Activated CD4-positive, alpha-beta T cell treated with anti-CD3 and anti-CD28 coated beads, Interleukin-2, amount 10 ng/mL, durations not matched to agents 7 days and 5 days (primary cell): Measurements from ENCODE around the gene C1QTNF9B. TPM values are rescaled to one million over a fixed set of nuclear protein-coding genes. Genes with fewer than 3 reads are reported as not detected.
"Not testable (repeated sequence)": the region's sequence is repeated elsewhere in the genome, so short reads cannot be mapped to it uniquely, and the experiment has no call there.

ENCODE experiments used
- CTCF ChIA-PET: fragments of 350-600 bp; sonication (Branson Sonifier 250); formaldehyde crosslinking; loops from one replicate; lab custom pipeline; 2021; ENCODE audit warnings: antibody characterized with exemption; lab: Charles Lee
- POLR2A ChIA-PET: fragments of 350-600 bp; sonication (Branson Sonifier 250); formaldehyde crosslinking; loops from one replicate; lab custom pipeline; 2021; ENCODE audit warnings: antibody characterized with exemption; lab: Charles Lee
- DNase-seq: peaks from one replicate; pipeline ENCODE4 v3.0.0-alpha.2; 2020
- H3K27ac Mint-ChIP-seq: one replicate; pipeline ENCODE4 v1.8.0; 2021; ENCODE audit warnings: mild to moderate bottlenecking, moderate library complexity, mixed read lengths
- H3K27me3 Mint-ChIP-seq: one replicate; pipeline ENCODE4 v1.8.0; 2021; ENCODE audit warnings: mixed read lengths
- H3K36me3 Mint-ChIP-seq: one replicate; pipeline ENCODE4 v1.8.0; 2021; ENCODE audit warnings: low read depth, mixed read lengths
- H3K4me1 Mint-ChIP-seq: one replicate; pipeline ENCODE4 v1.8.0; 2021; ENCODE audit warnings: mixed read lengths
- H3K4me3 Mint-ChIP-seq: one replicate; pipeline ENCODE4 v1.8.0; 2021; ENCODE audit warnings: mild to moderate bottlenecking, moderate library complexity, mixed read lengths
- H3K9me3 Mint-ChIP-seq: one replicate; pipeline ENCODE4 v1.8.0; 2021; ENCODE audit warnings: mixed read lengths
- total RNA-seq, 2 experiments: library from RNA; stranded (reverse); gene quantifications; one replicate each; pipeline ENCODE4 v1.2.3, GENCODE V29; 2021

C1QTNF9B gene
- total RNA-seq, 2 experiments from 2014 or later: not detected

- Mint-ChIP-seq H3K9me3 (no peaks in the 10 kb centered on the region), H3K27me3 (peaks cover 63% of the 10 kb centered on the region), H3K4me3 (no peak overlapping the region), H3K4me1 (peaks cover 3% of the 10 kb centered on the region), H3K27ac (no peak overlapping the region), H3K36me3 (no peaks in the 10 kb centered on the region)
- POLR2A ChIA-PET: no interaction called here
- CTCF ChIA-PET: interaction anchor here (1.6 kb wide), 1 partner anchor 9 kb away, joined by 4 read pairs; no protein-coding TSS in a partner anchor
- DNase-seq: no peak
Measured at GRCh38 chr13:23915308-23915707, 18.0 kb upstream of the C1QTNF9B start.

DNA sequence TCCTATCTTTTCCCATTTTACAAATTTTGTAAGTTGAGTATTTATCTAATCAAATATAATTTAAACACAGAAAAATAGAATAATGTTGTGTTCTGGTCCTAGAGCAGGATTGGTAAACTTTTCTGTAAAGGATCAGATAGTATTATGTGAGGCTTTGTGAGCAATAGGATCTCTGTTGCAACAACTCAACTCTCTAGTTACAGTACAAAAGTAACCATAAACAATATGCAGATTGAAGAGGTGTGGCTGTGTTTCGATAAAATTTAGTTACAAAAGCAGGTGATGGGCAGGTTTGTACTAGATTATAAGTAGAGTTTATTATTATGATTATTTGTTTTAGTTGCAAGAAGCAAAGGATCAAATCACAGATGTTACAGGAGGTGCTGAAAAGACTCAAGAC is 15.2 kb upstream of the C1QTNF9B start:
- Mint-ChIP-seq H3K4me3 (no peak overlapping the region), H3K27ac (no peak overlapping the region), H3K4me1 (peaks cover 3% of the 10 kb centered on the region), H3K36me3 (no peaks in the 10 kb centered on the region), H3K9me3 (no peaks in the 10 kb centered on the region), H3K27me3 (peaks cover 44% of the 10 kb centered on the region)
- ChIA-PET CTCF (no interaction called here), POLR2A (no interaction called here)
- DNase-seq: no peak

GRCh38 chr13:23909606-23910005 is 12.3 kb upstream of the C1QTNF9B start:
- Mint-ChIP-seq H3K36me3 (no peaks in the 10 kb centered on the region), H3K9me3 (no peaks in the 10 kb centered on the region), H3K27me3 (peaks cover 35% of the 10 kb centered on the region), H3K4me3 (no peak overlapping the region), H3K4me1 (peaks cover 3% of the 10 kb centered on the region), H3K27ac (no peak overlapping the region)
- DNase-seq: no peak
- CTCF ChIA-PET: interaction anchor here (0.8 kb wide), 1 partner anchor 20 kb away, joined by 3 read pairs; the partner anchor contains the start of gene MIPEP
- POLR2A ChIA-PET: no interaction called here

DNA sequence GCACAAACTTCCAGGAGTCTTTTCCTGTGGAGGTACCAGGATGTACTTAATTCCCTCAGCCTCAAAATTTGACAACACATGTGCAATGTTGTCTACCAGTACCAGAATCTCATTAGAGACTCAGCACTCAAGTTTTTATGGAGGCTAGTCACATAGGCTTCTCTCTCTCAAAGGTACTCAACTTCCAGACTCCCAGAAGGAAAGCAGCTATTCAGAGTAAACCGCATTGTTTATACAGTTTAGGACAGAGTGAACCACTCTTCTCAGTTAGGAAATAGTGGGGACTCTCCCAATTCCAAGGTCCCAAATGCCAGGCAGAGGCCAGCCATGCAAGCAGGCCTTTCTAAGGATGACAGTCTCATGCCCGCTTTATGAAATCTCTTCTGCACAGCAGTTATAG is 8.5 kb upstream of the C1QTNF9B start:
- H3K27ac Mint-ChIP-seq: no peak overlapping the region
- no peak overlapping the region for H3K4me3 Mint-ChIP-seq
- peaks cover 48% of the 10 kb centered on the region for H3K27me3 Mint-ChIP-seq
- H3K9me3 Mint-ChIP-seq: no peaks in the 10 kb centered on the region
- DNase-seq: no peak
- CTCF ChIA-PET: interaction anchor here (1.5 kb wide), 1 partner anchor 11 kb away, joined by 4 read pairs; no protein-coding TSS in a partner anchor
- H3K4me1 Mint-ChIP-seq: peaks cover 4% of the 10 kb centered on the region
- POLR2A ChIA-PET: no interaction called here
- no peaks in the 10 kb centered on the region for H3K36me3 Mint-ChIP-seq

DNA sequence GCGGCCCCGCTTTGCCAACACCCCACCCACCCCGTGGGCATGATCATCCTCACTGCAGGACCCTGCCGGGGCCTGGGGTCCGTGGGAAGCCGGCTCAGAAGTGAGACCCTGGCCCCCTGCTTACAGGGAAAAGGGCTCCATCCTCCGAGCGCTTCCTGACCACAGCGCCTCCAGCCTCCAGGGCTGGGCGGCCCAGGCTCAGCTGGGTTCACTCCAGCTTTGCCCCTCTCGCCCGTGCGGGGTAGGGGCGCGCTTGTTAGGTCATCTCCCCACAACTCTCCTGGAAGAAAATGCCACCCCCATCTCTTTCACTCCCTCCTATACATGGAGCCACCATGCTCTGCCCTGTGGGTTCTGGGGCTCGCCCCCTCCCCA is 6.6 kb upstream of the C1QTNF9B start:
- H3K9me3 Mint-ChIP-seq: no peaks in the 10 kb centered on the region
- H3K27me3 Mint-ChIP-seq: peaks cover 45% of the 10 kb centered on the region
- H3K36me3 Mint-ChIP-seq: no peaks in the 10 kb centered on the region
- H3K4me1 Mint-ChIP-seq: peaks cover 15% of the 10 kb centered on the region
- H3K27ac Mint-ChIP-seq: no peak overlapping the region
- ChIA-PET CTCF (no interaction called here), POLR2A (no interaction called here)
- no peak for DNase-seq
- H3K4me3 Mint-ChIP-seq: no peak overlapping the region

DNA sequence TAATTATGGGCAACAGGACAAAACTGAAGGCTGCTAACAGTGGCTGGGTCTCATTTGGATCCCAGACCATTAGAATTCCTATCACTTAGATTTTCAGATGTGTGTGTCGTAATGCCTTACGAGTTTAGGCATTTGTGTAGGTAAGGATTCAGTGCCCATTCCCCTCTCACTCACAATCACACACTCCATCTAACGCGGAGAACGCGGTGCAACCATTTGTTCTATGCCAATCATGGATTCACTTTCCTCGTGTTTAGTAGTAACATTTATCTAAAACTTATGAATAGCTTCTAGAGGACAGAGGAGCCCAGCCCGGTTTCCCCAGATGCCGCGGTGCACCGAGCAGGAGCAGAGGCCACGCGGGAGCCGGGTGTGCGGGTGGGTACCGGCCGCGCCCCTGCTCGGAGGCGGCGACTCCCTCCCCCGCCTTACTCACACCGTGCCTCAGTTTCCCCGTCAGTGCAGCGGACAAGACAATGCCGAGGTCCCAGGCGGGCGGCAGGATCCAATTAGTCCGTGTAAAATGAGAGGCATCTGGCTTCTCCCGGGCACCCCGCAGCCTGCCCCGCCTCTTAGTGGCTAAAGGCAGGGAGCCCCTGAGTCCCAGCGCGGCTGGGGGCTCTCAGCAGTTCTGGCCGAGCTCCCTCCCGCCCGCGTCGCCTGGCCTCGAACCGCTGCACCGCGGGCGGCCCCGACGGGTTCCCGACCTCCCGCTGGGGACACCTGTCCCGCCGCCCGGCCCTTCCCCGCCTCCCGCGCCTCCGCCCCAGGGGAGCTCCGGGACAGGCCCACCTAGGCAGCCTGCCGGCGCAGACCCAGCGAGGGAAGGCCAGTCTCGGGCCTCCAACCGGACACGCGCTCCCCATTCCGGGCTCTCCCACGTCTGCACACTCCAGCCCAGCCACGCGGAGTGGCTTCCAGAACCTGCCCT is 5.9 kb upstream of the C1QTNF9B start:
- no peak for DNase-seq
- Mint-ChIP-seq H3K27me3 (peaks cover 45% of the 10 kb centered on the region), H3K4me3 (no peak overlapping the region), H3K4me1 (peaks cover 15% of the 10 kb centered on the region), H3K27ac (no peak overlapping the region), H3K9me3 (no peaks in the 10 kb centered on the region), H3K36me3 (no peaks in the 10 kb centered on the region)
- POLR2A ChIA-PET: no interaction called here
- CTCF ChIA-PET: no interaction called here

DNA sequence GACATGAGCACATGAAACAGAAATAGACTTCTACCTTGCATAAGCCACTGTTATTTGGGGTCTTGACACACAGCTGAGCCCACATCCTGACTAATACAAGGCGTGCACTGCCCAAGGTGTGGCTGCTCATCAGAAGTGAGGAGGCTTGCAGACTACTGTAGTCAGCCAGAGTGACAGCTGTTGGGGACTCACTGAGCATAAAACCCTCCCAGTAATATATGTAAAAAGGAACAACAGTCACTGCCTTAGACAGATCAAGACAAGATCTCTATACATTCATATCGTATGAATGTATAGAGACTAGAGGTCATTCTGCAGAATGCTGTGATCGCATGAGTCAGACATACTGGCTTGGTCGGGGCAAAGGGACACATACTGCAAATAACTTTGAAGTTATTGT is 4.1 kb upstream of the C1QTNF9B start:
- POLR2A ChIA-PET: no interaction called here
- no peak for DNase-seq

GRCh38 chr13:23899555-23899954 is 2.3 kb upstream of the C1QTNF9B start:
- Mint-ChIP-seq H3K4me3 (no peak overlapping the region), H3K9me3 (no peaks in the 10 kb centered on the region), H3K4me1 (peaks cover 15% of the 10 kb centered on the region), H3K27ac (no peak overlapping the region), H3K27me3 (peaks cover 29% of the 10 kb centered on the region), H3K36me3 (no peaks in the 10 kb centered on the region)
- CTCF ChIA-PET: no interaction called here
- POLR2A ChIA-PET: no interaction called here
- DNase-seq: peak; percentile 57

More for the DNA sequence above, 4.1 kb upstream of the C1QTNF9B start:
- H3K27me3 Mint-ChIP-seq: peaks cover 39% of the 10 kb centered on the region
- no peaks in the 10 kb centered on the region for H3K9me3 Mint-ChIP-seq
- H3K4me3 Mint-ChIP-seq: no peak overlapping the region
- CTCF ChIA-PET: no interaction called here
- H3K4me1 Mint-ChIP-seq: peaks cover 15% of the 10 kb centered on the region
- no peaks in the 10 kb centered on the region for H3K36me3 Mint-ChIP-seq
- H3K27ac Mint-ChIP-seq: no peak overlapping the region

GRCh38 chr13:23898101-23898500 is 799 bp upstream of the C1QTNF9B start:
- H3K4me1 Mint-ChIP-seq: peaks cover 14% of the 10 kb centered on the region
- DNase-seq: no peak
- ChIA-PET CTCF (interaction anchor here (0.6 to 1.5 kb wide), 2 partner anchors 8 to 10 kb away, joined by 3 to 6 read pairs; partner anchors contain the start of gene MIPEP), POLR2A (interaction anchor here (0.6 kb wide), 1 partner anchor 70 kb away, joined by 3 read pairs; no protein-coding TSS in a partner anchor)
- H3K4me3 Mint-ChIP-seq: no peak overlapping the region
- H3K9me3 Mint-ChIP-seq: no peaks in the 10 kb centered on the region
- no peaks in the 10 kb centered on the region for H3K36me3 Mint-ChIP-seq
- H3K27me3 Mint-ChIP-seq: peaks cover 20% of the 10 kb centered on the region
- no peak overlapping the region for H3K27ac Mint-ChIP-seq

GRCh38 chr13:23894746-23895145 is 2.6 kb downstream of the C1QTNF9B start:
- peaks cover 13% of the 10 kb centered on the region for H3K4me1 Mint-ChIP-seq
- H3K27ac Mint-ChIP-seq, CTCF ChIA-PET, H3K27me3 Mint-ChIP-seq, H3K36me3 Mint-ChIP-seq, H3K9me3 Mint-ChIP-seq, DNase-seq, H3K4me3 Mint-ChIP-seq, POLR2A ChIA-PET: not testable (repeated sequence)

DNA sequence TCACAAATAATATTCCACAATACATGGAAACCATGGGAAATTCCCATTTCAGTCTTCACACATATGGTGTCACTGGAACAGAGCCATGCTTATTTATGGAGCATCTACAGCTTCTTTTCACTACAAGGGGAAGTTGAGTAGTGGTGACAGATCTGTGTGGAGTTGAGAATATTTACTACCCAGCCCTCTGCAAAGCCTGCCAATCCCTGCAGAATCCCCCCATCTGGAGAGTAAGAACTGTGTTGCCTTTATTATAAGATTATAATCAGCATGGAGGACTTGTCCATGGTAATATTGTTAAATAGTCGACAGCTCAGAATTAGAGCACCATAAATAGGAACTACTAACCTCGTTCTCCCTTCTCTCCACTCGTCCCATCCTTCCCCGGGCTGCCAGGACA is 3.5 kb downstream of the C1QTNF9B start:
- H3K36me3 Mint-ChIP-seq, H3K4me1 Mint-ChIP-seq, H3K4me3 Mint-ChIP-seq, POLR2A ChIA-PET, H3K27me3 Mint-ChIP-seq, H3K9me3 Mint-ChIP-seq, DNase-seq, H3K27ac Mint-ChIP-seq: not testable (repeated sequence)
- CTCF ChIA-PET: interaction anchor here (0.6 kb wide), 1 partner anchor 15 kb away, joined by 9 read pairs; no protein-coding TSS in a partner anchor

GRCh38 chr13:23889615-23890607 is 7.4 kb downstream of the C1QTNF9B start:
- H3K9me3 Mint-ChIP-seq: no peaks in the 10 kb centered on the region
- ChIA-PET POLR2A (interaction anchor here (0.6 kb wide), 1 partner anchor 1864 kb away, joined by 4 read pairs; no protein-coding TSS in a partner anchor), CTCF (interaction anchor here (0.5 to 2.2 kb wide), 8 partner anchors 8 to 432 kb away, joined by 3 to 6 read pairs (median 4); no protein-coding TSS in a partner anchor)
- H3K27me3 Mint-ChIP-seq: no peaks in the 10 kb centered on the region
- H3K4me3 Mint-ChIP-seq: peak overlapping the region; percentile 79
- no peak for DNase-seq
- peaks cover 2% of the 10 kb centered on the region for H3K36me3 Mint-ChIP-seq
- H3K27ac Mint-ChIP-seq: peak overlapping the region; percentile 89
- peaks cover 22% of the 10 kb centered on the region for H3K4me1 Mint-ChIP-seq
